Keratinocyte (primary cell): ENCODE measurements around the gene HNF1B. TPM values are rescaled to one million over a fixed set of nuclear protein-coding genes. Genes with fewer than 3 reads are reported as not detected.

ENCODE experiments used
- DNase-seq: peaks from one replicate; pipeline ENCODE4 v3.0.0-alpha.2; 2011; ENCODE audit warnings: low read depth, missing footprints, low spot score
- FAIRE-seq: peaks from 2 replicates; lab custom pipeline; 2011; peaks lifted over from hg19 to GRCh38; lab: Jason Lieb, UNC
- H2AFZ ChIP-seq: 2 replicates; pipeline ENCODE4 v1.6.0; 2012; ENCODE audit warnings: low read length, control low read depth, inconsistent platforms; ENCODE audit not compliant: control insufficient read depth
- H3K27ac ChIP-seq: 2 replicates; pipeline ENCODE4 v1.5.1; 2011; ENCODE audit warnings: low read length; ENCODE audit not compliant: control insufficient read depth, insufficient read depth
- H3K27me3 ChIP-seq: 3 replicates; pipeline ENCODE4 v1.6.0; 2011; ENCODE audit warnings: low read length; ENCODE audit not compliant: control insufficient read depth, insufficient read depth; ENCODE audit errors: extremely low read depth
- H3K36me3 ChIP-seq, 2 experiments: 2 replicates in 1 of 2; 3 replicates in 1 of 2; pipeline ENCODE4 v1.5.1; 2011; ENCODE audit warnings: low read length in 2 of 2, mild to moderate bottlenecking in 1 of 2; ENCODE audit not compliant: control insufficient read depth in 2 of 2, insufficient read depth in 2 of 2; ENCODE audit errors: extremely low read depth in 1 of 2
- H3K4me1 ChIP-seq: 3 replicates; pipeline ENCODE4 v1.5.1; 2011; ENCODE audit warnings: low read length; ENCODE audit not compliant: control insufficient read depth, insufficient read depth; ENCODE audit errors: extremely low read depth
- H3K4me2 ChIP-seq: 3 replicates; pipeline ENCODE4 v1.6.0; 2011; ENCODE audit warnings: low read depth, low read length; ENCODE audit not compliant: control insufficient read depth, insufficient read depth; ENCODE audit errors: extremely low read depth
- H3K4me3 ChIP-seq, 3 experiments: fragments of 200-600 bp in 1 of 3; sonication (generic) in 1 of 3; 2 replicates in 2 of 3; 3 replicates in 1 of 3; pipeline ENCODE4 v1.5.1; 2011 to 2016; ENCODE audit warnings: low read length in 3 of 3, mild to moderate bottlenecking in 3 of 3, control low read depth in 2 of 3, inconsistent platforms in 1 of 3, low read depth in 1 of 3, mixed read lengths in 1 of 3, mixed run types in 1 of 3, moderate library complexity in 1 of 3; ENCODE audit not compliant: control insufficient read depth in 2 of 3, insufficient read depth in 2 of 3; ENCODE audit errors: extremely low read depth in 1 of 3
- H3K79me2 ChIP-seq: 2 replicates; pipeline ENCODE4 v1.6.0; 2012; ENCODE audit warnings: low read length; ENCODE audit not compliant: control insufficient read depth, insufficient read depth
- H3K9ac ChIP-seq: 3 replicates; pipeline ENCODE4 v1.6.0; 2011; ENCODE audit warnings: low read length; ENCODE audit not compliant: control insufficient read depth, insufficient read depth; ENCODE audit errors: extremely low read depth
- H3K9me1 ChIP-seq: 3 replicates; pipeline ENCODE4 v1.6.0; 2011; ENCODE audit warnings: low read length; ENCODE audit not compliant: control insufficient read depth, insufficient read depth; ENCODE audit errors: extremely low read depth
- H3K9me3 ChIP-seq: 2 replicates; pipeline ENCODE4 v1.5.1; 2012; ENCODE audit warnings: low read depth, low read length; ENCODE audit not compliant: control insufficient read depth
- H4K20me1 ChIP-seq: 3 replicates; pipeline ENCODE4 v1.6.0; 2011; ENCODE audit warnings: low read length; ENCODE audit not compliant: control insufficient read depth, insufficient read depth; ENCODE audit errors: extremely low read depth
- CTCF ChIP-seq, 3 experiments: IDR thresholded peaks in 1 of 3; conservative IDR thresholded peaks in 1 of 3; optimal IDR thresholded peaks in 1 of 3; 2 replicates in 2 of 3; 3 replicates in 1 of 3; pipeline versions ENCODE3 to v1.5.1; 2011; ENCODE audit warnings: low read length in 3 of 3, mild to moderate bottlenecking in 3 of 3, moderate library complexity in 2 of 3, control low read depth in 1 of 3, inconsistent platforms in 1 of 3; ENCODE audit not compliant: insufficient read depth in 2 of 3; ENCODE audit errors: extremely low read depth in 1 of 3
- EZH2 ChIP-seq: IDR thresholded peaks from one replicate; pipeline ENCODE4 v1.6.1; 2012; ENCODE audit warnings: inconsistent platforms, mild to moderate bottlenecking, low read length, moderate library complexity
- dilution Hi-C: fragments of 300-500 bp; cut with MboI; formaldehyde crosslinking; loops from one replicate; pipeline ENCODE4 v1.7.0; 2020; ENCODE audit warnings: low sequenced_read_pairs; ENCODE audit not compliant: extremely low pct_ligation_motif_present
- polyA plus RNA-seq, 5 experiments: library from polyadenylated mRNA; depleted of rRNA in 3 of 5; stranded (reverse) in 3 of 5; stranded (forward) in 1 of 5; unstranded in 1 of 5; fragments of >200 nt; gene quantifications; 1 replicate in 1 of 5; 2 replicates in 3 of 5; 3 replicates in 1 of 5; pipeline versions ENCODE4 v1.2.1 to v1.2.3, GENCODE V29; 2011 to 2012; ENCODE audit warnings: missing spikeins in 2 of 5, low read depth in 1 of 5, low replicate concordance in 1 of 5

The HNF1B gene
- polyA plus RNA-seq, 1 donor (not counting 4 experiments of a cell fraction or from before 2014, with no cell fraction given), result not detected

DNA sequence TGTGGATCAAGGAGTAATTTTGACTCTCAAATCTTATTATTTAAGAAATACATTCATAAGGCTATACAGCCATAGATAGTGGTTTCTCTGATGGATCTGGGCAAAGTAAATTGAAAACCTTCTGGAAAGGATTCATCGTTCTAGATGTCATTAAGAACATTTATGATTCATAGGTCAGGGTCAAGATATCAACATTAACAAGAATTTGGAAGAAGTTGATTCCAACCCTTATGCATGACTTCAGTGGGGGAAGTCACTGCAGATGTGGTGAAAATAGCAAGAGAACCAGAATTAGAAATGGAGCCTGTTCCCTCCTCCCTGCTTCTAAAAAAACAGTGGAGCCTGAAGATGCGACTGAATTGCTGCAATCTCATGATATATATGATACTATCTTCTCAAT, 36.6 kb upstream of the HNF1B start:
- TF ChIP-seq EZH2, result no peak
- no peak for TF ChIP-seq CTCF (optimal IDR thresholded peaks at IDR 0.05 in 1 of 3, IDR thresholded peaks at IDR 0.05 in 1 of 3, conservative IDR thresholded peaks at IDR 0.05 in 1 of 3; ENCODE audit: extremely low read depth in 1 of 3, insufficient read depth in 2 of 3, low read length in 3 of 3)
- no peaks in the 10 kb centered on the region for H3K9me3 ChIP-seq
- H3K36me3 ChIP-seq, result no peaks in the 10 kb centered on the region
- DNase-seq (no peak), FAIRE-seq (no peak)
- no peak overlapping the region for H3K9ac ChIP-seq
- no peaks in the 10 kb centered on the region for H3K9me1 ChIP-seq
- no peak overlapping the region for H3K4me3 ChIP-seq
- H3K4me1 ChIP-seq, result no peaks in the 10 kb centered on the region
- no peak overlapping the region for H3K4me2 ChIP-seq
- H4K20me1 ChIP-seq, result no peaks in the 10 kb centered on the region
- H2AFZ ChIP-seq, result no peak overlapping the region
- dilution Hi-C loops, result no loop called here
- H3K27ac ChIP-seq, result no peak overlapping the region
- peaks cover under 1% of the 10 kb centered on the region for H3K27me3 ChIP-seq
- no peaks in the 10 kb centered on the region for H3K79me2 ChIP-seq

GRCh38 chr17:37779554-37779953, 34.7 kb upstream of the HNF1B start:
- no peaks in the 10 kb centered on the region for H4K20me1 ChIP-seq
- no peak overlapping the region for H3K27ac ChIP-seq
- no peaks in the 10 kb centered on the region for H3K9me3 ChIP-seq
- H3K4me2 ChIP-seq, result no peak overlapping the region
- H3K4me1 ChIP-seq, result no peaks in the 10 kb centered on the region
- no peak overlapping the region for H3K4me3 ChIP-seq
- TF ChIP-seq EZH2 (no peak), CTCF (optimal IDR thresholded peaks at IDR 0.05 in 1 of 3, IDR thresholded peaks at IDR 0.05 in 1 of 3, conservative IDR thresholded peaks at IDR 0.05 in 1 of 3; ENCODE audit: extremely low read depth in 1 of 3, insufficient read depth in 2 of 3, low read length in 3 of 3) (no peak)
- no peaks in the 10 kb centered on the region for H3K27me3 ChIP-seq
- FAIRE-seq (no peak), DNase-seq (no peak)
- no peak overlapping the region for H2AFZ ChIP-seq
- no peaks in the 10 kb centered on the region for H3K79me2 ChIP-seq
- H3K9ac ChIP-seq, result no peak overlapping the region
- H3K9me1 ChIP-seq, result no peaks in the 10 kb centered on the region
- dilution Hi-C loops, result no loop called here
- no peaks in the 10 kb centered on the region for H3K36me3 ChIP-seq
